ENCODE data around the gene RIT2.

The RIT2 gene

GRCh38 chr18:42922363-42922762 lies 193.1 kb downstream of the RIT2 start:
- DNase-seq = no peak

- no peak for DNase-seq
Measured at GRCh38 chr18:42921226-42921737, 194.2 kb downstream of the RIT2 start.

- no peak for DNase-seq
Measured at GRCh38 chr18:42920621-42921020, 194.9 kb downstream of the RIT2 start.

GRCh38 chr18:42915299-42915698 lies 200.2 kb downstream of the RIT2 start:
- DNase-seq = no peak

- no peak for DNase-seq
Measured at GRCh38 chr18:42914476-42914875, 201.0 kb downstream of the RIT2 start.

- DNase-seq = no peak
Measured at GRCh38 chr18:42909095-42909494, 206.4 kb downstream of the RIT2 start.

GRCh38 chr18:42906761-42907160 lies 208.7 kb downstream of the RIT2 start:
- no peak for DNase-seq

- DNase-seq = no peak
Measured at GRCh38 chr18:42901161-42901560, 214.3 kb downstream of the RIT2 start.

- DNase-seq = no peak
Measured at GRCh38 chr18:42893977-42894376, 221.5 kb downstream of the RIT2 start.

- DNase-seq = no peak
Measured at GRCh38 chr18:42892181-42892580, 223.3 kb downstream of the RIT2 start.

GRCh38 chr18:42891705-42892104 lies 223.8 kb downstream of the RIT2 start:
- DNase-seq = no peak

GRCh38 chr18:42883169-42883568 lies 232.3 kb downstream of the RIT2 start:
- DNase-seq = no peak

- DNase-seq = no peak
Measured at GRCh38 chr18:42882122-42882521, 233.4 kb downstream of the RIT2 start.

- DNase-seq = no peak
Measured at GRCh38 chr18:42872838-42873237, 242.6 kb downstream of the RIT2 start.

GRCh38 chr18:42864876-42865275 lies 250.6 kb downstream of the RIT2 start:
- no peak for DNase-seq

GRCh38 chr18:42861271-42861670 lies 254.2 kb downstream of the RIT2 start:
- DNase-seq = no peak

GRCh38 chr18:42860548-42860947 lies 254.9 kb downstream of the RIT2 start:
- no peak for DNase-seq

- no peak for DNase-seq
Measured at GRCh38 chr18:42860011-42860410, 255.5 kb downstream of the RIT2 start.

GRCh38 chr18:42854558-42854957 lies 260.9 kb downstream of the RIT2 start:
- no peak for DNase-seq

GRCh38 chr18:42850174-42851083 lies 265.1 kb downstream of the RIT2 start:
- no peak for DNase-seq

GRCh38 chr18:42839408-42839807 lies 276.1 kb downstream of the RIT2 start:
- DNase-seq = no peak

- DNase-seq = no peak
Measured at GRCh38 chr18:42838546-42839145, 276.8 kb downstream of the RIT2 start.

- DNase-seq = no peak
Measured at GRCh38 chr18:42830936-42831335, 284.5 kb downstream of the RIT2 start.

GRCh38 chr18:42828881-42829280 lies 286.6 kb downstream of the RIT2 start:
- DNase-seq = no peak
